ENCODE results near the gene C3orf22. TPM values are rescaled to one million over a fixed set of nuclear protein-coding genes. Genes with fewer than 3 reads are reported as not detected.

Gene C3orf22
- polyA plus RNA-seq, 3 donors: not detected

DNA sequence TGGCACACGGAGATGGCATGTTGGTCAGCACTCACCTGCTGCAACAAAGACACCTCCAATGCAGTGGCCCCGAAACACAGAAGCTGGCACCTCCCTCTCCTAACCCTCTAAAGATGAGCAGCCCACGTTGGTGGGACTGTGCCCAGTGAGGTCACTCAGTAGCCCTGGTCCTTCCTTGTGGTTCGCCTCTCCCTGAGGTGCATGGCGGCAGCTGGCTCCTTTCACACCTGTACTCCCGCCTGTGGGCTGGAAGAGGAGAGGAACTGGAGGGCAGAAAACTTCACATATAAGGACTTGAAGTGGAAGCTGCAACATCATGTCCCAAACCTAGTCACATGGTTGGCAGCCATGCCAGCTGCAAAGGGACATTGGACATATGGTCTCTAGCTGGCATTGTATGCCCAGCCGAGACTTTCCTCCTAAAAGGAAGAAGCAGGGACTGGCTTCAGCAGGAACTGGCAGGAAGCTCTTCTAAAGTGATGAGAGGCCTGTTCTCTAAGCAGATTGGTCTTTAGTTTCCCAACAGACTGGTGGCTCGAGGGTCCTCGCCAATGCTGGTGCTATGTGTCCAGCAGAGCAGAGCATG lies 10.8 kb upstream of the C3orf22 start:
- Histone ChIP-seq H2AFZ (ENCODE audit: insufficient read depth, low read depth, low read length, poor library complexity, severe bottlenecking) (no peak overlapping the region), H3K27me3 (ENCODE audit: control insufficient read depth in 2 of 2, insufficient read depth in 2 of 2, low read length in 2 of 2) (no peaks in the 10 kb centered on the region), H3K9me3 (replicated peaks in 1 of 2; ENCODE audit: control insufficient read depth in 1 of 2, insufficient read depth in 1 of 2, low read length in 2 of 2) (no peaks in the 10 kb centered on the region), H4K20me1 (ENCODE audit: insufficient read depth, low read length) (no peaks in the 10 kb centered on the region), H3K4me3 (replicated peaks in 1 of 3; ENCODE audit: low read depth in 2 of 3, low read length in 3 of 3) (no peak overlapping the region), H3K79me2 (ENCODE audit: insufficient read depth, low read length) (no peaks in the 10 kb centered on the region), H3K4me1 (ENCODE audit: control insufficient read depth in 1 of 2, insufficient read depth in 2 of 2, low read length in 2 of 2) (no peaks in the 10 kb centered on the region), H3K9ac (ENCODE audit: insufficient read depth, low read length, poor library complexity, severe bottlenecking) (no peak overlapping the region), H3K4me2 (replicated peaks; ENCODE audit: extremely low read depth, low read length, poor library complexity, severe bottlenecking) (no peak overlapping the region), H3K36me3 (replicated peaks in 1 of 2; ENCODE audit: control insufficient read depth in 1 of 2, insufficient read depth in 2 of 2, low read length in 2 of 2) (no peaks in the 10 kb centered on the region), H3K27ac (ENCODE audit: low read depth in 1 of 2, low read length in 2 of 2) (no peak overlapping the region)
- no peak for TF ChIP-seq CTCF (IDR thresholded peaks at IDR 0.05)
- WGBS (ENCODE audit: insufficient coverage): 92% methylated on average over 6 of the region's 9 CpGs
- Mint-ChIP-seq H3K4me1 (no peaks in the 10 kb centered on the region), H3K36me3 (no peaks in the 10 kb centered on the region), H3K27me3 (ENCODE audit: low read depth in 3 of 3) (peaks cover 0 to 2% (median 0%) of the 10 kb centered on the region in 3 donors), H3K4me3 (no peak overlapping the region), H3K27ac (no peak overlapping the region), H3K9me3 (no peaks in the 10 kb centered on the region)
- no peak for DNase-seq
- intact Hi-C loops (cut with micrococcal nuclease): no loop called here

GRCh38 chr3:126568776-126569342 lies 10.1 kb upstream of the C3orf22 start:
- Histone ChIP-seq H3K27ac (ENCODE audit: low read depth in 1 of 2, low read length in 2 of 2) (no peak overlapping the region), H3K27me3 (ENCODE audit: control insufficient read depth in 2 of 2, insufficient read depth in 2 of 2, low read length in 2 of 2) (no peaks in the 10 kb centered on the region), H3K9me3 (replicated peaks in 1 of 2; ENCODE audit: control insufficient read depth in 1 of 2, insufficient read depth in 1 of 2, low read length in 2 of 2) (no peaks in the 10 kb centered on the region), H3K4me2 (replicated peaks; ENCODE audit: extremely low read depth, low read length, poor library complexity, severe bottlenecking) (no peak overlapping the region), H3K36me3 (replicated peaks in 1 of 2; ENCODE audit: control insufficient read depth in 1 of 2, insufficient read depth in 2 of 2, low read length in 2 of 2) (no peaks in the 10 kb centered on the region), H3K9ac (ENCODE audit: insufficient read depth, low read length, poor library complexity, severe bottlenecking) (no peak overlapping the region), H3K4me1 (ENCODE audit: control insufficient read depth in 1 of 2, insufficient read depth in 2 of 2, low read length in 2 of 2) (no peaks in the 10 kb centered on the region), H3K4me3 (replicated peaks in 1 of 3; ENCODE audit: low read depth in 2 of 3, low read length in 3 of 3) (no peak overlapping the region), H4K20me1 (ENCODE audit: insufficient read depth, low read length) (no peaks in the 10 kb centered on the region), H2AFZ (ENCODE audit: insufficient read depth, low read depth, low read length, poor library complexity, severe bottlenecking) (no peak overlapping the region), H3K79me2 (ENCODE audit: insufficient read depth, low read length) (no peaks in the 10 kb centered on the region)
- DNase-seq: no peak
- WGBS (ENCODE audit: insufficient coverage): 71% methylated on average over 3 of the region's 3 CpGs
- Mint-ChIP-seq H3K36me3 (no peaks in the 10 kb centered on the region), H3K4me3 (no peak overlapping the region), H3K27me3 (ENCODE audit: low read depth in 3 of 3) (peaks cover 0 to 2% (median 0%) of the 10 kb centered on the region in 3 donors), H3K9me3 (no peaks in the 10 kb centered on the region), H3K4me1 (no peaks in the 10 kb centered on the region), H3K27ac (no peak overlapping the region)
- TF ChIP-seq CTCF (IDR thresholded peaks at IDR 0.05): no peak
- intact Hi-C loops (cut with micrococcal nuclease): no loop called here
